H1 (cell line): ENCODE results near the gene TFAP2A. TPM values are rescaled to one million over a fixed set of nuclear protein-coding genes. Genes with fewer than 3 reads are reported as not detected.

Source experiments
- CTCF ChIA-PET: fragments of 300-600 bp; sonication (Branson Sonifier 250); formaldehyde crosslinking; loops from one replicate; lab custom pipeline; 2021; ENCODE audit not compliant: partially characterized antibody; lab: Charles Lee
- POLR2A ChIA-PET: fragments of 300-600 bp; sonication (Branson Sonifier 250); formaldehyde crosslinking; loops from one replicate; lab custom pipeline; 2021; ENCODE audit warnings: inconsistent platforms; ENCODE audit not compliant: partially characterized antibody; lab: Charles Lee
- DNase-seq, 2 experiments: peaks; one replicate each; pipeline versions ENCODE4 v3.0.0 to v3.0.0-alpha.2; 2010 to 2022; ENCODE audit warnings: low spot score in 2 of 2, low read depth in 1 of 2, mixed read lengths in 1 of 2
- FAIRE-seq: peaks from 2 replicates; lab custom pipeline; 2011; peaks lifted over from hg19 to GRCh38; lab: Jason Lieb, UNC
- H2AFZ ChIP-seq: 2 replicates; pipeline ENCODE4 v1.8.1; 2012; ENCODE audit warnings: low read length, inconsistent platforms
- H2AK5ac ChIP-seq: 2 replicates; pipeline ENCODE4 v1.6.1; 2013; ENCODE audit warnings: low read depth, low read length
- H2BK120ac ChIP-seq: replicated peaks from 2 replicates; pipeline ENCODE3; 2013; ENCODE audit warnings: low read depth, low read length, inconsistent platforms
- H2BK12ac ChIP-seq: 2 replicates; pipeline ENCODE4 v1.6.1; 2013; ENCODE audit warnings: low read depth, low read length
- H2BK15ac ChIP-seq: 2 replicates; pipeline ENCODE4 v1.6.1; 2013; ENCODE audit warnings: low read length
- H2BK20ac ChIP-seq: 2 replicates; pipeline ENCODE4 v1.6.1; 2013; ENCODE audit warnings: low read length
- H2BK5ac ChIP-seq: 2 replicates; pipeline ENCODE4 v1.6.1; 2013; ENCODE audit warnings: low read depth, low read length
- H3K14ac ChIP-seq: 2 replicates; pipeline ENCODE4 v1.6.1; 2013; ENCODE audit warnings: inconsistent platforms; ENCODE audit not compliant: insufficient read length
- H3K18ac ChIP-seq: 2 replicates; pipeline ENCODE4 v1.6.1; 2013; ENCODE audit warnings: low read length; ENCODE audit errors: extremely low read depth
- H3K23ac ChIP-seq: 2 replicates; pipeline ENCODE4 v1.6.1; 2013; ENCODE audit warnings: inconsistent platforms; ENCODE audit not compliant: insufficient read length
- H3K23me2 ChIP-seq: 2 replicates; pipeline ENCODE4 v1.6.1; 2013; ENCODE audit warnings: low read depth, low read length
- H3K27ac ChIP-seq: 2 replicates; pipeline ENCODE4 v1.6.1; 2011; ENCODE audit warnings: low read depth, low read length, inconsistent platforms
- H3K27me3 ChIP-seq, 4 experiments: replicated peaks in 1 of 4; 1 replicate in 1 of 4; 2 replicates in 3 of 4; pipeline versions ENCODE4 v1.6.1 to v1.8.1; 2011 to 2013; ENCODE audit warnings: low read length in 3 of 4, mild to moderate bottlenecking in 3 of 4, inconsistent platforms in 2 of 4, mixed read lengths in 2 of 4, moderate library complexity in 1 of 4; ENCODE audit not compliant: control insufficient read depth in 3 of 4, insufficient read depth in 3 of 4; ENCODE audit errors: extremely low read depth in 1 of 4
- H3K36me3 ChIP-seq, 4 experiments: 2 replicates each; pipeline versions ENCODE4 v1.6.1 to v1.8.1; 2011 to 2013; ENCODE audit warnings: mild to moderate bottlenecking in 4 of 4, low read length in 3 of 4, moderate library complexity in 2 of 4, control low read depth in 1 of 4, inconsistent platforms in 1 of 4; ENCODE audit not compliant: insufficient read depth in 4 of 4, control insufficient read depth in 2 of 4
- H3K4ac ChIP-seq: replicated peaks from 2 replicates; pipeline ENCODE3; 2013; ENCODE audit warnings: low read length, low read depth, mixed read lengths, inconsistent platforms; ENCODE audit not compliant: insufficient read length
- H3K4me1 ChIP-seq, 4 experiments: replicated peaks in 1 of 4; 1 replicate in 1 of 4; 2 replicates in 3 of 4; pipeline versions ENCODE4 v1.6.1 to v1.8.1; 2011 to 2013; ENCODE audit warnings: low read length in 3 of 4, inconsistent platforms in 2 of 4, mixed read lengths in 1 of 4; ENCODE audit not compliant: insufficient read depth in 4 of 4, control insufficient read depth in 3 of 4
- H3K4me2 ChIP-seq, 2 experiments: 2 replicates each; pipeline versions ENCODE4 v1.6.1 to v1.8.1; 2011 to 2013; ENCODE audit warnings: low read depth in 2 of 2, low read length in 2 of 2, control low read depth in 1 of 2, inconsistent platforms in 1 of 2, mild to moderate bottlenecking in 1 of 2; ENCODE audit not compliant: insufficient read depth in 1 of 2
- H3K4me3 ChIP-seq, 4 experiments: fragments of 200-600, 300-600 bp in 1 of 4; sonication (generic), shearing (Covaris generic), sonication (Bioruptor Twin) in 1 of 4; 2 replicates each; pipeline versions ENCODE4 v1.5.1 to v1.8.1; 2011 to 2016; ENCODE audit warnings: low read length in 4 of 4, low read depth in 3 of 4, control low read depth in 2 of 4, inconsistent platforms in 2 of 4, mild to moderate bottlenecking in 2 of 4, mixed read lengths in 1 of 4, moderate library complexity in 1 of 4; ENCODE audit not compliant: insufficient read depth in 2 of 4; ENCODE audit errors: extremely low read depth in 1 of 4
- H3K56ac ChIP-seq: replicated peaks from 2 replicates; pipeline ENCODE3; 2013; ENCODE audit warnings: low read depth, mild to moderate bottlenecking, mixed read lengths, low read length, inconsistent platforms; ENCODE audit not compliant: insufficient read length
- H3K79me1 ChIP-seq: 2 replicates; pipeline ENCODE4 v1.6.1; 2013; ENCODE audit warnings: low read depth, low read length, control low read depth
- H3K79me2 ChIP-seq, 2 experiments: 2 replicates each; pipeline versions ENCODE4 v1.6.1 to v1.8.1; 2012 to 2013; ENCODE audit warnings: low read length in 2 of 2, mild to moderate bottlenecking in 2 of 2, inconsistent platforms in 1 of 2; ENCODE audit not compliant: insufficient read depth in 2 of 2, control insufficient read depth in 1 of 2
- H3K9ac ChIP-seq, 4 experiments: replicated peaks in 1 of 4; 1 replicate in 1 of 4; 2 replicates in 3 of 4; pipeline versions ENCODE4 v1.6.1 to v1.8.1; 2011 to 2013; ENCODE audit warnings: low read depth in 3 of 4, low read length in 3 of 4, control low read depth in 2 of 4, mild to moderate bottlenecking in 2 of 4, moderate library complexity in 2 of 4, inconsistent platforms in 1 of 4; ENCODE audit errors: extremely low read depth in 1 of 4
- H3K9me3 ChIP-seq, 2 experiments: 2 replicates each; pipeline versions ENCODE4 v1.6.1 to v1.8.1; 2012 to 2013; ENCODE audit warnings: mild to moderate bottlenecking in 2 of 2, moderate library complexity in 2 of 2, control low read depth in 1 of 2, inconsistent platforms in 1 of 2, low read depth in 1 of 2, low read length in 1 of 2, mixed read lengths in 1 of 2; ENCODE audit not compliant: insufficient read depth in 2 of 2
- H4K20me1 ChIP-seq, 2 experiments: replicated peaks in 1 of 2; 2 replicates each; pipeline versions ENCODE3 to v1.8.1; 2011 to 2013; ENCODE audit warnings: inconsistent platforms in 2 of 2, low read length in 2 of 2, mild to moderate bottlenecking in 1 of 2; ENCODE audit not compliant: insufficient read depth in 2 of 2, control insufficient read depth in 1 of 2
- H4K5ac ChIP-seq: 2 replicates; pipeline ENCODE4 v1.6.1; 2013; ENCODE audit warnings: low read length, low read depth, mixed read lengths, inconsistent platforms; ENCODE audit not compliant: insufficient read length
- H4K8ac ChIP-seq: 2 replicates; pipeline ENCODE4 v1.8.0; 2013; ENCODE audit warnings: mild to moderate bottlenecking, moderate library complexity, low read length, inconsistent platforms; ENCODE audit not compliant: insufficient read depth; ENCODE audit errors: extremely low read depth
- H4K91ac ChIP-seq: replicated peaks from 2 replicates; pipeline ENCODE3; 2013; ENCODE audit warnings: low read length, mixed read lengths, inconsistent platforms; ENCODE audit not compliant: insufficient read length
- BACH1 ChIP-seq: IDR thresholded peaks from 2 replicates; pipeline ENCODE4 v1.6.1; 2012; ENCODE audit warnings: low read length, improper control_type of control experiment
- BCL11A ChIP-seq, 2 experiments: IDR thresholded peaks; one replicate each; pipeline ENCODE4 v1.6.1; 2011; ENCODE audit warnings: low read depth in 2 of 2, low read length in 2 of 2, mild to moderate bottlenecking in 2 of 2
- GTF2F1 ChIP-seq: IDR thresholded peaks from 2 replicates; pipeline ENCODE4 v1.6.1; 2012; ENCODE audit warnings: low read depth, low read length, improper control_type of control experiment, borderline replicate concordance
- POLR2AphosphoS5 ChIP-seq: IDR thresholded peaks from 2 replicates; pipeline ENCODE4 v1.6.1; 2011; ENCODE audit warnings: low read depth, low read length
- SIN3A ChIP-seq, 2 experiments: IDR thresholded peaks in 1 of 2; conservative IDR thresholded peaks in 1 of 2; 2 replicates each; pipeline ENCODE4 v1.6.1; 2011 to 2012; ENCODE audit warnings: low read length in 2 of 2, improper control_type of control experiment in 1 of 2, low read depth in 1 of 2, mild to moderate bottlenecking in 1 of 2
- SIRT6 ChIP-seq: IDR thresholded peaks from one replicate; pipeline ENCODE4 v1.7.1; 2012; ENCODE audit warnings: low read length, inconsistent platforms
- SIX5 ChIP-seq: IDR thresholded peaks from 2 replicates; pipeline ENCODE4 v1.6.1; 2011; ENCODE audit warnings: mild to moderate bottlenecking, low read depth, low read length
- SP2 ChIP-seq: IDR thresholded peaks from 2 replicates; pipeline ENCODE4 v1.6.1; 2012; ENCODE audit warnings: mild to moderate bottlenecking, low read length, inconsistent platforms
- TAF7 ChIP-seq: optimal IDR thresholded peaks from 2 replicates; pipeline ENCODE3; 2011; ENCODE audit warnings: low read depth, mild to moderate bottlenecking, inconsistent platforms, low read length, moderate library complexity, borderline replicate concordance
- TBP ChIP-seq: IDR thresholded peaks from 2 replicates; pipeline ENCODE4 v1.6.1; 2011; ENCODE audit warnings: low read depth, low read length, improper control_type of control experiment
- WGBS, 2 experiments: shearing (Covaris generic) in 1 of 2; methylation state at CpG; one replicate each; pipeline versions ENCODE4 v1.1.6 to v1.1.7; 2013 to 2015; ENCODE audit warnings: low lambda C conversion rate in 2 of 2, mixed read lengths in 2 of 2, inconsistent platforms in 1 of 2, low coverage in 1 of 2, missing lambda C conversion rate in 1 of 2; ENCODE audit not compliant: insufficient replicate concordance in 2 of 2, insufficient coverage in 1 of 2, insufficient read length in 1 of 2; ENCODE audit errors: extremely low coverage in 1 of 2, missing lambda C conversion rate in 1 of 2; 5-methylcytosine and 5-hydroxymethylcytosine counted together
- polyA plus RNA-seq, 7 experiments: library from polyadenylated mRNA; depleted of rRNA in 3 of 7; stranded (reverse) in 5 of 7; unstranded in 2 of 7; fragments of >200 nt in 5 of 7; fragments of 200-250 nt in 2 of 7; gene quantifications; 1 replicate in 5 of 7; 2 replicates in 1 of 7; 4 replicates in 1 of 7; pipeline versions ENCODE4 v1.2.1 to v1.2.3, GENCODE V29; 2011 to 2013; ENCODE audit warnings: missing spikeins in 2 of 7, mixed read lengths in 2 of 7
- total RNA-seq: library from RNA; stranded (reverse); fragmentation: NEBNext Ultra II Directional; extraction: Animal tissue kit (Norgen Biotek cat#: 25700); gene quantifications from 2 replicates; pipeline ENCODE4 v1.2.1, GENCODE V29; 2021
- TF ChIP-seq, protein P1 (sequence below): IDR thresholded peaks from 2 replicates; pipeline ENCODE4 v1.6.1; 2012; ENCODE audit warnings: low read length, inconsistent platforms

The TFAP2A gene
- total and polyA plus RNA-seq, 2 of the 8 experiments (the other 6 are each of a cell fraction or from before 2014, with no cell fraction given): 0.23 TPM; not detected in 1

GRCh38 chr6:10422737-10423034 lies 7.8 kb upstream of the TFAP2A start:
- CTCF ChIA-PET: interaction anchor here (0.7 to 21.9 kb wide), 11 partner anchors 10 to 245 kb away, joined by 3 to 365 read pairs (median 12); partner anchors contain the start of gene TFAP2A
- Histone ChIP-seq H3K36me3 (peaks cover 0 to 4% (median 0%) of the 10 kb centered on the region in 4 experiments; a peak in 1 of 8 replicates), H3K56ac (no peak overlapping the region), H3K9ac (no peak overlapping the region), H4K20me1 (peaks cover 29 to 50% of the 10 kb centered on the region in 2 experiments), H3K27ac (no peak overlapping the region), H3K4me2 (peak overlapping the region in 1 of 2 experiments; percentile 63; a peak in 1 of 4 replicates), H3K79me2 (no peaks in the 10 kb centered on the region), H3K4ac (no peak overlapping the region), H3K79me1 (no peaks in the 10 kb centered on the region), H3K4me3 (no peak overlapping the region), H2BK20ac (no peak overlapping the region), H3K27me3 (peaks cover 92 to 100% (median 97%) of the 10 kb centered on the region in 4 experiments), H3K9me3 (no peaks in the 10 kb centered on the region), H4K91ac (no peak overlapping the region), H3K18ac (peak overlapping the region; percentile 16; the same call in 1 of the 2 replicates)
- POLR2A ChIA-PET: interaction anchor here (1.4 to 2.9 kb wide), 2 partner anchors 8 to 37 kb away, joined by 3 to 10 read pairs; partner anchors contain the start of gene TFAP2A
- DNase-seq: no peak
- no peak for TF ChIP-seq GTF2F1
- TF ChIP-seq BCL11A (IDR thresholded peaks at IDR 0.05; ENCODE audit: low read depth in 2 of 2, low read length in 2 of 2): no peak
- no peak for TF ChIP-seq SIN3A (conservative IDR thresholded peaks at IDR 0.05 in 1 of 2, IDR thresholded peaks at IDR 0.05 in 1 of 2; ENCODE audit: low read depth in 1 of 2, low read length in 2 of 2)
- TF ChIP-seq, protein P1, sequence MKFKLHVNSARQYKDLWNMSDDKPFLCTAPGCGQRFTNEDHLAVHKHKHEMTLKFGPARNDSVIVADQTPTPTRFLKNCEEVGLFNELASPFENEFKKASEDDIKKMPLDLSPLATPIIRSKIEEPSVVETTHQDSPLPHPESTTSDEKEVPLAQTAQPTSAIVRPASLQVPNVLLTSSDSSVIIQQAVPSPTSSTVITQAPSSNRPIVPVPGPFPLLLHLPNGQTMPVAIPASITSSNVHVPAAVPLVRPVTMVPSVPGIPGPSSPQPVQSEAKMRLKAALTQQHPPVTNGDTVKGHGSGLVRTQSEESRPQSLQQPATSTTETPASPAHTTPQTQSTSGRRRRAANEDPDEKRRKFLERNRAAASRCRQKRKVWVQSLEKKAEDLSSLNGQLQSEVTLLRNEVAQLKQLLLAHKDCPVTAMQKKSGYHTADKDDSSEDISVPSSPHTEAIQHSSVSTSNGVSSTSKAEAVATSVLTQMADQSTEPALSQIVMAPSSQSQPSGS: no peak
- no peak for TF ChIP-seq POLR2AphosphoS5
- no peak for TF ChIP-seq BACH1
- TF ChIP-seq SIRT6: no peak
- no peak for TF ChIP-seq SP2
- no peak for TF ChIP-seq TBP
- no peak for TF ChIP-seq TAF7
- no peak for TF ChIP-seq SIX5
- TF ChIP-seq, all 59 proteins: peak for 0
- 30% methylated on average over 7 of the region's 7 CpGs; no CpG with 5 or more reads in 1 of the 2 experiments for WGBS, 2 experiments
- no peak overlapping the region for H2AK5ac ChIP-seq
- no peak for FAIRE-seq
- peaks cover 2% of the 10 kb centered on the region; the same call in 1 of the 2 replicates for H3K23me2 ChIP-seq
- no peak overlapping the region for H2AFZ ChIP-seq
- H3K4me1 ChIP-seq: peaks cover 6 to 47% (median 29%) of the 10 kb centered on the region in 4 experiments
- no peak overlapping the region for H2BK5ac ChIP-seq
- H2BK120ac ChIP-seq: no peak overlapping the region
- no peak overlapping the region for H3K23ac ChIP-seq
- H2BK12ac ChIP-seq: 0 out of 2 replicates have a peak overlapping the region, but pooled peaks have one; percentile 40
- H4K5ac ChIP-seq: no peak overlapping the region
- 0 out of 2 replicates have a peak overlapping the region, but pooled peaks have one; percentile 32 for H2BK15ac ChIP-seq
- no peak overlapping the region for H3K14ac ChIP-seq
- H4K8ac ChIP-seq: no peak overlapping the region
